NCI-H1092 (cell line): ENCODE data around the gene ZNF891.

ENCODE experiments used
- DNase-seq: peaks from one replicate; lab custom pipeline; 2025; lab: John Stamatoyannopoulos, UW

The ZNF891 gene

GRCh38 chr12:133130038-133130807 is at the start of gene ZNF891, which contains the start of gene ZNF10:
TSS of gene ZNF891 (minus strand) at chr12:133130274. CDS start at chr12:133121918, 8,356 bp downstream.
TSS of gene ZNF10 (plus strand) at chr12:133130627. CDS start at chr12:133144493, 13,866 bp downstream.
- DNase-seq, result peak; percentile 91

GRCh38 chr12:133174901-133175300 is 44.8 kb upstream of the ZNF891 start:
- no peak for DNase-seq

DNA sequence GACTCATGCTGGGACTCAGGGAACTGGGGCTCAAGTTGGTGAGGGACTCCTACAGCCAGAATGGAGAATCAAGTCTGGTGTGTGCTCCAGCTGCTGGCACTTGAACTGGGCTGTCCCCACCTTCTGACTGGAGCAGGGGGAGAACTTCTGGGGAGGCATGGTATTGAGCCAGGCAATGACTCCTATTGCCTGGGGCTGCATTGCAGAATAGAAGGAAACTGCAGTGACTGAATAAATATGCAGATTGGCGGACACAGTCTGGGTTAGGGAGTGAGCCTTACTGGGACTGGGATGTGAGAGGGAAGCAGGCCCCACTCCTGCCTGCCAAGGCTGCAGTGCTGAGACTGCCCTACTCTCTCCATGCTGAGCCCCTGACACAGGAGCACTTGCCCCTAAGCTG is 42.4 kb upstream of the ZNF891 start:
- DNase-seq, result no peak

- DNase-seq, result no peak
Observed at GRCh38 chr12:133165776-133166175, 35.7 kb upstream of the ZNF891 start.

- DNase-seq, result no peak
Observed at GRCh38 chr12:133156125-133156690, 26.1 kb upstream of the ZNF891 start.

DNA sequence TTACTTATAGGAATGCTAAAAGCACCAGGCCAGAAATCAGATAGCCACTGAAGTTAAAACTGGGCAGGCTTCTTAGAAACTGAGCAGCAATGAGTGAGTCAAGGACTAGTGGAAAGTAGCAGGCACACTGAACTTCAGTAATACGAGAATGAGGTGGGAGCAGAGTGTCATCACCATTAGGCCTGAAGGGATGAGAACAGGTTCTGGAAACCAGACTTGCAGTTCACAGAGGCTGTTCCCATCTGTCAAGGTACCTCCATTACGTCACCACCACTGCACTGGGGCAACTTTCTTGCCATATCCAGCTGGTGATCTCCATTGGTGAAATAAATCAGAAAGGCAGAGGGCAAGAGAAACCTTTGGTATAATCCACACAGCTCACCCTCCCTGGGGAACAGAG is 15.9 kb upstream of the ZNF891 start:
- no peak for DNase-seq

GRCh38 chr12:133135747-133136146 is 5.7 kb upstream of the ZNF891 start:
- DNase-seq, result no peak

- DNase-seq, result peak; percentile 56
Observed at GRCh38 chr12:133130808-133131128, 694 bp upstream of the ZNF891 start.

DNA sequence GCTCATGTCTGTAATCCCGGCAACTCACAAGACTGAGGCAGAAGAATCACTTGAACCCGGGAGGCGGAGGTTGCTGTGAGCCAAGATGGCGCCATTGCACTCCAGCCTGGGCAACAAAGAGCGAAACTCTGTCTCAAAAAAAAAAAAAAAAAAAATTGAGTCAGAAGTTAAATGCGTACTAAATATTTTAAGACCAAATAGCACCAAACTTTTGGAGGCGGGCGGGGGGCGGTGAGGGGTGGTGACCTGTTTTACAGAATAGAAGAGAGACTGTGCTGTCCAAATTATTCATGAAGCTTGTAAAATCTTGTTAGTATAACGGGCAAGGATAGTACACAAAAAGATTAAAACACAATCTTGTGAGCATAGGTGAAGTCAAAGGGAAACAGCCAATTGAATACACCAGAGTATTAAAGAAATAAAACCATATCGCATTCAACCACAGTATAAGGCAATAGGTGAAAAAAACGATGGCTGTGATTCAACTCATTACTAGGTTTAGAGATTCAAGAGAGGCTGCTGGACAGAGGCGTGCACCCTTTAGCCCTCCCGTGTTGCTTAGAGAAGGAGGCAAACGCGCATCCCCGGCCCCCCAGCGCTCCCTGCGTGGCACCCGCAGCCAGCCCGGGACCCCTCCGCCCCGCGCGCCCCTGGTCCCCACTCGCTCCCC is 571 bp downstream of the ZNF891 start:
- no peak for DNase-seq

DNA sequence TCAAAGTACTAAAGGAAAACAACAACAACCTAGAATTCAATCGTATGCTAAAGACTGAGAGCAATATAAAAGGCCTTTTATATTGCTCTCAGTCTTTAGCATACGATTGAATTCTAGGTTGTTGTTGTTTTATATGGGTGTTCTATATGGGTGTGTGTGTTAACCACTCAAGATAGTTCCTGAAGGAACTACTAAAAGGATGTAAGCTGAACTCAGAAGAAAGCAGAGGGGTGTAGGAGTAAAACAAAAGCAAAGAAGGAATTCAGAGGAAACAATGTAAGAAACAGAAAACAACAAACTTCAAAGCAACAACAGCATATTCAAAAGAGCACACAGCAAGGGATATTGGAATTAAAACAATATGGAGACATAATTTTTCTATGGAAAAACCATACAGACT is 5.4 kb downstream of the ZNF891 start:
- no peak for DNase-seq

DNA sequence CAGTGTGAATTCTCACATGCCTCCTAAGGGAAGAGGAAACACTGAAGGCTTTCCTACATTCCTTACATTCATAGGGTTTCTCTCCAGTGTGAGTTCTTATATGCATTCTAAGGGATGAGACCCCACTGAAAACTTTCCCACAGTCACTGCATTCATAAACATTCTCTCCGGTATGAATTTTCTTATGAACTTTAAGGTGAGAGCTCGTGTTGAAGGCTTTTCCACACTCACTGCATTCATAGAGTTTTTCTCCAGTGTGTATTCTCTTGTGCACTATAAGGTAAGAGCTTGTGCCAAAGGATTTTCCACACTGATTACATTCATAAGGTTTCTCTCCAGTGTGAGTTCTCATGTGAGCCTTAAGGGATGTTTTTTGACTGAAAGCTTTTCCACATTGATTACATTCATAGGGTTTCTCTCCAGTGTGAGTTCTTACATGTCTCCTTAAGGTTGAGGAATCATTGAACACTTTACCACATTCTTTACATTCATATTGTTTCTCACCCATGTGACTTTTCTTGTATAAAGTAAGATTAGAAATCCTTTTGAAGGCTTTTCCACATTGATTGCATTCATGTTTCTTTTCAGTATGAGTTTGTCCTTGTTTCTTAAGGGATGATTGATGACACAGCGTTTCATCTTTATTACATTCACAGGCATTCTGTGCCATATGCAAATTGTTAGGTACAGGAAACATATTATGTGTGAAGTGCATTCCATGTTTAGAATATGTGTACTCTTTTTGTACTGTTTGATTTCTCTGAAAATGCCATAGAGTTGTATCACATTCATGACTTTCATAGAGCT is 9.5 kb downstream of the ZNF891 start:
- no peak for DNase-seq

DNA sequence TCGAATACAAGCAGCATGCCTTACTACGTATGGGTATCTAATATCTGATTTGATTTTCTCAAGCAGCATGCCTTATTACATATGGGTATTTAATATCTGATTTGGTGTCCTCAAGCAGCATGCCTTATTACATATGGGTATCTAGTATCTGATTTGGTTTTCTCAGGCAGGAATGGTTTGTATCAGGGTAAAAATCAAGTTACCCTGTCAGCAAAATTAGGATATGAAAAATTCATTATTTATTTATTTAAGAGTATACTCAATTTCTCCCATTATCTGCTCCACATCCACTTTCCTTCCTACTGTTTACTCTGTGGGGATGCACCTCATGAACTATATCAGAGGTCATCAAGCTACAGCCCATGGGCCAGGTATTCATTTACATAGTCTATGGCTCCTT is 21.9 kb downstream of the ZNF891 start:
- DNase-seq, result no peak

- DNase-seq, result no peak
Observed at GRCh38 chr12:133107121-133107520, 23.0 kb downstream of the ZNF891 start.

- DNase-seq, result no peak
Observed at GRCh38 chr12:133106253-133106652, 23.8 kb downstream of the ZNF891 start.

DNA sequence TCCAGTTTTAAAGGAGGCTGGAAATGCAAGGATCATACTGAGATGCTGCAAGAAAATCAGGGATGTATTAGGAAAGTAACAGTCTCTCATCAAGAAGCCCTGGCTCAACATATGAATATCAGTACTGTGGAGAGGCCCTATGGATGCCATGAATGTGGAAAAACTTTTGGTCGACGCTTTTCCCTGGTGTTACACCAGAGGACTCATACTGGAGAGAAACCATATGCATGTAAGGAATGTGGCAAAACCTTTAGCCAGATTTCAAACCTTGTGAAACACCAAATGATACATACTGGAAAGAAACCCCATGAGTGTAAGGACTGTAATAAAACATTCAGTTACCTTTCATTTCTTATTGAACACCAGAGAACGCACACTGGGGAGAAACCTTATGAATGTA is 24.5 kb downstream of the ZNF891 start:
- DNase-seq, result no peak

DNA sequence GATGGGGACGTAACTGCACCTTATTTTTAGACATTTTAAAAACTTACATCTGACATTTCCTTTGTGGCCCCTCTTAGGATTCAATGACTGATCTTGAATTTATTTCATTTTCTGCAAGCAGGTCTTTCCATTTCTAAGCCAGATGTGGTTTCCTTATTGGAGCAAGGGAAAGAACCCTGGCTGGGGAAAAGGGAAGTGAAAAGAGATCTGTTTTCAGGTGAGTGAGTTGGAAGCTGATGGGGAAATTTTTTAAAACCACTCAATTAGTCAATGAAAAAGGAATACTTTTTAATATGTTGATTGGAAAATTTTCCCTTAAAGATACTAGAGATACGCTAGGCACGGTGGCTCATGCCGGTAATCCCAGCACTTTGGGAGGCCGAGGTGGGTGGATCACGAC is 46.7 kb downstream of the ZNF891 start:
- DNase-seq, result no peak

DNA sequence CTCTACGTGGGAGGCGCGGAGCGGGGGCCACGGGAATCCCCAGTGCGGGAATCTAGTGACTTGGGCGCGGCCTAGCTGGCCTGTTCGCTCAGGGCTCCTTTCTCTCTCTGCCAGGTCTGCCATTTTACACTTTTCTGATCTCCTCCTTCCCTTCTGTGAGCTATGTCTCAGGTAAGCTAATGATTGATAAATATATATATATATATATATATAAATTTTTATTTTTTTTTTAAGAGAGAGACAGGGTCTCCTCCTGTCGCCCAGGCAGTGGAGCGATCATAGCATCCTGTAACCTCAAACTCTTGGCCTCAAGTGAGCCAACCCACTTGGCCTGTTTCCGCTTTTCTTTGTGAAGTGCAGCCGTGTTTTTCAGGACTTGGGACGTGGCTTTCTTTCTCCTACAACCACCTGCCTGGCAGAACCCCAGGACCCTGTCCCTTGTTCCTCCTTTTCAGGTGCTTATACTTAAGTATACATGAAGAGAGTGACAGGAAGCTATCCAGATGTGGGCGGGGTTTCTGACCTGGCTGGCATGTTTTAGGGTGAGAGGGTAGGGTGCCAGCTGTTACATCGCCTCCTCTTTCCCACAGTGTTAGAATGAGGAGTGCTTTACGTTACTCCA is 48.8 kb downstream of the ZNF891 start:
- DNase-seq, result no peak

- peak; percentile 98 for DNase-seq
Observed at GRCh38 chr12:133080368-133081158, 49.5 kb downstream of the ZNF891 start, which contains the start of gene ZNF140. TSS of gene ZNF140 (plus strand) at chr12:133080923. CDS start at chr12:133081321, 398 bp downstream.

GRCh38 chr12:133080026-133080367 is 50.1 kb downstream of the ZNF891 start:
- peak; percentile 99 for DNase-seq

DNA sequence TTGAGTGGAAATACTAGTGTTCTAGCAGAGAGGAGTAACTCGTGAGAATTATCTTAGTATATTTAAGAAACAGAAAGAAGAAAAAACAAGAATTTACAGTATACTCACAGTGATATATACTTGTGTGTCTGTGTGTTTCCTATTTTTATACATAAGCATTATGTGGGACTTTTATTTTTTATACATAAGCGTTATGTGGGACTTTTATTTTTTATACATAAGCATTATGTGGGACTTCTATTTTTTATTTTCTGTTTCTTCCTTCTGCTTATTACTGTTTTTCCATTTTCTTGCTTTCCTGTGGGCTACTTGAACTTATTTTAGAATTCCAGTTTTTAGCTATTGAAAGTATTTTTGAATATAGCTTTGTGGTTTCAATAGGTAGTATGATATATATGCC is 56.2 kb downstream of the ZNF891 start:
- DNase-seq, result no peak

DNA sequence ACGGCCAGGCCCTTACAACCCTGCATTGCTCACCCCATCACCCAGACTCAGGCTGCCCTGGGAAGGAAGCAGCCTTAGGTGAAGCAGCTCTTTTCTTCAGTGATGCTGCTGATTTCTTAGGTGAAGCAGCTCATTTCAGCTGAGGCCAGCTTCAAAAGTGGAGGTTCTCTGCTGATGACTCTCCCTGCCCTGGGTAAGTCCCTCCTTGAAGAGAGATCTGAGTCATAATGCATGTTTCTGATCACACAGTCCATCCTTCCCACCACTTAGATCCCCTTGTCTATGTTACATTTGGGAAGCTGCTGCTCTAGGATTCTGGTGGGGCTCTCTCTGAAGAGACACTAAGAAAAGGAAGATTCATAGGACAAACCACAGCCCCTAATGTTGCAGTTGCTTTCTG is 66.5 kb downstream of the ZNF891 start:
- no peak for DNase-seq
